GM12892 (cell line): Measurements from ENCODE around the gene EXOC6.

Source experiments
- POLR2A ChIP-seq: IDR thresholded peaks from 2 replicates; pipeline ENCODE4 v1.6.1; 2011; ENCODE audit warnings: low read depth, low read length, control low read depth
- TAF1 ChIP-seq: IDR thresholded peaks from 2 replicates; pipeline ENCODE4 v1.6.1; 2011; ENCODE audit warnings: low read depth, mild to moderate bottlenecking, control low read depth, low read length, borderline replicate concordance

DNA sequence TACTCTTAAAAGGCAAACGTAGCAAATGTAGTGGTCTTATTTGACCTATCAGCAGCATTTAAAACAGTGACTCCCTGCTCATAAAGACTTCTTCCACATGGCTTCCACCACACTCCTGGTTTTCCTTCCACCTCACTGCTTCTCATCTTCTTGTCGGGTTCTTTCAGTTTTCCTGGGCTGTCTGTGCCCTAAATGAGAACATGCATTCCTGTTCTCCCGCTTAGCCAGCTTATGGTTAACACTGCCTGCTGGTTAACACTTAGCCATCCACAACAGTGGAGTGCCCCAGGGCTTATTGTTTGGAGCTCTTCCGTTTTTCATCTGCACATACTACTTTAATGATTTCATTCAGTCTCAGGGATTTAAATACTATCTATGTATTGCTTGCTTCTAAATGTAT lies 34.3 kb upstream of the EXOC6 start:
- TF ChIP-seq POLR2A (no peak), TAF1 (no peak)
